A549 treated with Hydrocortisone at 1 μM for 4 hours (cell line): ENCODE measurements around the gene RIC8B. TPM values are rescaled to one million over a fixed set of nuclear protein-coding genes. Genes with fewer than 3 reads are reported as not detected.

Source experiments
- total RNA-seq: library from RNA; stranded (reverse); fragments of 200-300 nt; extraction: Qiagen RNA extraction; gene quantifications from 5 replicates; pipeline ENCODE4 v1.2.3, GENCODE V29; 2022

The RIC8B gene
- 7.9 to 12.2 TPM (median 9.1 TPM) in 5 replicates for total RNA-seq

GRCh38 chr12:106774005-106774807 lies at the start of gene RIC8B:
Gene RIC8B (plus strand): TSS chr12:106774682. CDS start chr12:106774746, 64 bp downstream.

Other genes with a start within 250 kb of the RIC8B start
- gene RFX4, start 191.7 kb upstream of the RIC8B start, total RNA-seq, result 0.03 TPM in 1 of 5 replicates, not detected in the others
- gene TMEM263, start 181.2 kb downstream of the RIC8B start, total RNA-seq, result 25.5 to 34.9 TPM (median 29.5 TPM) in 5 replicates
- 3.1 to 4.1 TPM (median 4.0 TPM) in 5 replicates for gene MTERF2, start 212.5 kb downstream of the RIC8B start, total RNA-seq